Measurements from ENCODE around the gene NATD1.

DNA sequence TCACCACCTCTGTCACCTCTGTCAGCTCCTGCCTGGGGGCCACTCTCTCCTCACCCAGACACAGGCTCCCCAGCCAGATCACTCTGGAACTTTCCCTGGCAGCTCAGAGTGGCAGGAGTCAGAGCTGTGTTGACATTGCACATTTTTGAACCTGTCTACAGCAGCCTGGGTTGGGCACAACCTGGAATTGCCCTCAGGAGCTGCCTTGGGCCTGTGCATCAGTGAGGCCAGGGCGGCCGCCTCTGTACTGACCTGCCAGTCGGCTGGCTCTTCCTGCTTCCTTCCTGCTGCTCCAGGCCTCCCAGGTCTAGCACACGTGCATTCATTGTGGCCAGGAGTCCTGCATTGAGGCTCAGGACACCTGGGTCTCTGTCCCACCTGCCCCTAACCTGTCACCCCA, 25.1 kb downstream of the NATD1 start:
- TF ChIP-seq, protein P1, sequence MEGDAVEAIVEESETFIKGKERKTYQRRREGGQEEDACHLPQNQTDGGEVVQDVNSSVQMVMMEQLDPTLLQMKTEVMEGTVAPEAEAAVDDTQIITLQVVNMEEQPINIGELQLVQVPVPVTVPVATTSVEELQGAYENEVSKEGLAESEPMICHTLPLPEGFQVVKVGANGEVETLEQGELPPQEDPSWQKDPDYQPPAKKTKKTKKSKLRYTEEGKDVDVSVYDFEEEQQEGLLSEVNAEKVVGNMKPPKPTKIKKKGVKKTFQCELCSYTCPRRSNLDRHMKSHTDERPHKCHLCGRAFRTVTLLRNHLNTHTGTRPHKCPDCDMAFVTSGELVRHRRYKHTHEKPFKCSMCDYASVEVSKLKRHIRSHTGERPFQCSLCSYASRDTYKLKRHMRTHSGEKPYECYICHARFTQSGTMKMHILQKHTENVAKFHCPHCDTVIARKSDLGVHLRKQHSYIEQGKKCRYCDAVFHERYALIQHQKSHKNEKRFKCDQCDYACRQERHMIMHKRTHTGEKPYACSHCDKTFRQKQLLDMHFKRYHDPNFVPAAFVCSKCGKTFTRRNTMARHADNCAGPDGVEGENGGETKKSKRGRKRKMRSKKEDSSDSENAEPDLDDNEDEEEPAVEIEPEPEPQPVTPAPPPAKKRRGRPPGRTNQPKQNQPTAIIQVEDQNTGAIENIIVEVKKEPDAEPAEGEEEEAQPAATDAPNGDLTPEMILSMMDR (IDR thresholded peaks at IDR 0.05) = no peak
- TF ChIP-seq ZFX (IDR thresholded peaks at IDR 0.05; ENCODE audit: borderline replicate concordance) = no peak
